GM18909 (cell line): ENCODE results near the gene LMO7.
"Not testable (repeated sequence)": the region's sequence is repeated elsewhere in the genome, so short reads cannot be mapped to it uniquely, and the experiment has no call there.

ENCODE experiments used
- ATAC-seq: cut with Tn5 transposase; IDR thresholded peaks from one replicate; pipeline ENCODE4 v1.9.1; 2021; ENCODE audit warnings: mild to moderate bottlenecking; ENCODE audit not compliant: unreplicated experiment, poor library complexity

The LMO7 gene

DNA sequence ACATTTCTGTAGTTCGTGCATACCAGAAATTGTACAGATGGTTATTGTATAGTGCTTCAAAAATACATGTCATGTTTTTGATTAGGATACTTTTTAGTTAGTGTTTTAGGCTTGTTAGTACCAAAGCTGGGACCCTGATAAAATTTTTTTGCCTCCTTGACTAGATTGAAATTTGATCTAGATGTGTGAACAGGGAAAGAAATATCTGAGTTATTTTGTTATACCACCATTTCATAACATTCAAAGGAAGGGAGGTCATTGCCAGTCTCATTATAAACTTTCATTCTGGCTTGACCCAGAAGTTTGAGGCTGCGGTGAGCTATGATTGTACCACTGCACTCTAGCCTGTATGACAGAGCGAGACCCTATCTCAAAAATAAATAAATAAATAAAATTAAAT lies 9.0 kb downstream of the LMO7 start:
- no peak for ATAC-seq

DNA sequence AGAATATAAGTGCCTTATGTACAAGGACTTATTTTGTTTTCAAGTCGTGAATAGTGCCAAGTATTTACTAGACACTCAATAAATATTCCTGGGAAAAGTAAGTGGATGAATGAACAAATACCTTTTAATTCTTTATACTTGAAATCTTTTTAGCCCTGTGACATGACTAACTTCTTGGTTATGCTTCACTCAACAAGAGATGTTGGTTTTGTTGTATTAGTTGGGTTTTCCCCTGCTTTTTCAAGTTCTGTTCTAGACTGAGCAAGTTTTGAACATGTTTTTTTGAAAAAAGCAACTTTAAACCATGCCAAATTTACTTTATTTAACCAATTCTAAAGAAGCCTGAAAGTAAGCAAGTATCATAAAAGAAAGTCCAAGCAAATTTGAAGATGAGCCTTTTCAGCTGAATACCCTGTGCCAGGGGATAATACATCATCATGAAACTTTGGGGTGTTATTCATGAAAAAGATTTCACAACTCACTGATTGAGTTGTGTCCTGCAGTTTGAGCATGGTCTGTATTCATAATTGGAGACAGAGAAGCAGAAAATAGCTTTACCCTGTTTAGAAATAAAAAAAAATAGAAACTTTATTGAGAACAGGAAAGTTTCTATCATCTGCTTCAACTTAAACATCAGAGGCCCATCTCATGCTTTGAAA lies 11.1 kb downstream of the LMO7 start:
- peak; percentile 84 for ATAC-seq

DNA sequence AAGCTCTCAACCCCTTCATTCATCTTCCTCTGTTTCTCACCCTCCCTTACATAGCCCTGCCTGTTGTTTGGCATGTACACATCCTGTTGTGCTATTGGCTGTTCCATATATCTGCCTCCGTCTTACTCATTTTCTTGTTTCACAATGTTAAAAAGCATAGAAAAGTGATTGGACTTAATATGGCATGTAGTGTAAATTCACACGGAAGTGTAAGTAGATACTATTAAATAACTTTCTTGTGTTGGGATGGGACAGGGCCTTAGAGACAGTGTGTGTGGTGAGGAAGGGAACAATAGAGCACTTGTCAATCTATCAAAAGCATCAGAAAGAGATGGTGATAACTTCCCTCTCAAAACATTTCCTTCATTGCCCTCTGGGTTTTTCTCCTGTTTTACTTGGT lies 12.3 kb downstream of the LMO7 start:
- no peak for ATAC-seq

DNA sequence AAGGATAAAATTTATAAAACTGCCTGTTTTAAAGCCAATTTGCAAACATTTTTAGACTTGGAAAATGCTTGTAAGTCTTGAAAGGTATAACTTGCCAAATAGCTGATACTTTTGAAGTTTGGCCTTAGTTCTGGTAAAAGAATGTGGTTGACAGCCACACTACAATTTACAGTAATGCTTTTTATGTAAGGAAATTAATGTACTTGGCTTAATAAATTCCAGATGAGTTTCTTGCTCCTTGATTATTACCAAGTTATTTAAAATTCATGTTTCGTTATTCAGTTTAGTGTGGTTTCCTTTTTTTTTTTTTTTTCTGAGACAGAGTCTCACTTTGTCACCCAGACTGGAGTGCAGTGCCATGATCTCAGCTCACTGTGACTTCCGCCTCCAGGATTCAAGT lies 14.9 kb downstream of the LMO7 start:
- ATAC-seq: no peak

DNA sequence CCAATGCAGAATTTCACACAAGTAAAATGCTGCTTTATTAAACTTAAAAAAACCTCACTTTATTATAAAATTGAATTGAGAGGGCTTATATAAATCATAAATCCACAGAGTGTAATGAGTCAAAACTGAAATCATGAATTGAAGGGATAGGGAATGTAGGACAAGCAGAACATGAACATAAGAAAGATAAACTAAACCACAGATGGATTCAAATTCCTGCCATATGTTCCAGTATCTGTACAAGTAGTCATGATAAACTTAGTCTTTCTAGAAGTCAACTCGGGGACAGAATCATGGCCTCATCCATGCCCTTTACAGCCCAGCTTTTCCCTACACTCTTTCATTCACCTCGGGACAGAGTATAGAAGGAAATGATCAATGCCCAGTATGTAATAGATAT lies 16.6 kb downstream of the LMO7 start:
- ATAC-seq: no peak

DNA sequence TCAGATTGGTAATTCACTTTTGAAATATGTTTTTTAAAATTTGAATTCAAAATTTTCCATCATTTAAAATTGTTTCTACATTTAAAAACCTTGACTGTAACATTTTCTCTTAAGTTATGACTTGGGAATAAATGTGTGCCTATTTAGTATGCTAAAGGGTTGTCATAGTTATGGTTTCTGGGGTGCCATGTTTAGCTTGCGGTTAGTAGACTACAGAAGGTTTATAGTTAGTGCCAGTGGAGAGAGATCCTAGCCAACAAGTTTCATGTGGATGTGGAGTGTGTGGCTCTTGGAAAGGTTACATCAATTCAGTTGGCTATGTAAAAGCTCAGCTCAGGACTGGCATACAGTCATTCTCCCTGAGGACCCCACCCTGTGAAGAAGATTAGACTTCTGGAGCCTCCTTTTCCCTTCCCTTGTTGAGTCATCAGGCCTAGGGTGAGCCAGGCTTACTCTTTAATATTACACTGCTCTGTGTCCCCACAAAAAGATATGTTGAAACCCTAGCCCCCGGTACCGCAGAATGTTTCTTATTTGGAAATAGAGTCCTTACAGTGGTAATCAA lies 20.4 kb downstream of the LMO7 start:
- no peak for ATAC-seq

DNA sequence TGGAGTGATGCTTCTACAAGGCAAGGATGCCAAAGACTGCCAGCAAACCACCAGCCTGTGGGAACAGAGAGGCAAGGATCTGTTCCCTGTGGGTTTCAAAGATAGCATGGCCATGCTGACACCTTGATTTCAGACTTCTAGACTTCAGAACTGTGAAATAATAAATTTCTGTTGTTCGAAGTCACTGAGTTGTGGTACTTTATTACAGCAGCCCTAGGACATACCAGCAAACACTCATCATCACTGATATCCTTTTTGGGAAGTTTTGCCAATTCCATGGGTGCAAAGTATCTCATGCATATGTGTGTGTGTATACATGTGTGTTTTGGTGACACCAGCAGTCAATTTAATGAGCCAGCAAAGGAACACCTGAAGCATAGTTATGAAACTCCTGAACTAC lies 21.0 kb downstream of the LMO7 start:
- ATAC-seq: no peak

DNA sequence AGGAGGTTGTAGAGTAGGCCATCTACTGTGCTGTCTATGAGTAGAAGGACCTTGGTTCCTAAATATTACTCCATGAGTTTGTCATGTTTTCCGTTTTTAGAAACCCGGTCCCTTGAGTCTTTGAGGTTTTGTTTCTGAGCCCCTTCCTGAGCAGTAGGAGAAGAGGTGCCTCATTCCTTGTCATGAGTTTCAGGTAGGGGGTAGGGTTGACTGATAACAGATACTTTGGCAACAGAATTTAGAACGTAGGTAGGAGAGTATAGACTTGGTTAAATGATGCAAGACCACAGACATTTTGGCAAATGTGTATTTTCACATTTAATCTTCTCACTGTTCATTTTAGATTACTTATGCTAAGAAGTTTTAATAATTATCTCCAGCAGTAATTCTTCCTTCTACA lies 24.6 kb downstream of the LMO7 start:
- ATAC-seq: no peak

DNA sequence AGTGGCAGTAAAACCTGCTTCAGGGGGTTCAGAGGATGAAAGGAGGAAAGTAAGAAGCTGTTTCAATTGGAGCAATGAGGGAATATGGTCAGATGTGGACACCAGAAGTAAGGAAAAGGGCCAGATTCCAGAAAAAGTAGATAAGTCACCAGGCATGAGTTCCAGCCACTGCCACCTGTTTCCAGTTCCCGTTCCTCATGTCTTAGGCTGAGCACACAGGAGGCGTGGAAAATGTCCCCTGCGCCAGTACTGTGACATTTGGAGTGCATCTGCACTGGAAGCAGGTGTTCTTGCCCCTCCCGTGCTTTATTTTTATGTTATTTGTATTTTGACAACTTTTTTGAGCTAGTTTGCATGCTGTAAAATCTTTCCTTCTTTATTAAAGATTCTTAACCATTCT lies 25.3 kb downstream of the LMO7 start:
- no peak for ATAC-seq

DNA sequence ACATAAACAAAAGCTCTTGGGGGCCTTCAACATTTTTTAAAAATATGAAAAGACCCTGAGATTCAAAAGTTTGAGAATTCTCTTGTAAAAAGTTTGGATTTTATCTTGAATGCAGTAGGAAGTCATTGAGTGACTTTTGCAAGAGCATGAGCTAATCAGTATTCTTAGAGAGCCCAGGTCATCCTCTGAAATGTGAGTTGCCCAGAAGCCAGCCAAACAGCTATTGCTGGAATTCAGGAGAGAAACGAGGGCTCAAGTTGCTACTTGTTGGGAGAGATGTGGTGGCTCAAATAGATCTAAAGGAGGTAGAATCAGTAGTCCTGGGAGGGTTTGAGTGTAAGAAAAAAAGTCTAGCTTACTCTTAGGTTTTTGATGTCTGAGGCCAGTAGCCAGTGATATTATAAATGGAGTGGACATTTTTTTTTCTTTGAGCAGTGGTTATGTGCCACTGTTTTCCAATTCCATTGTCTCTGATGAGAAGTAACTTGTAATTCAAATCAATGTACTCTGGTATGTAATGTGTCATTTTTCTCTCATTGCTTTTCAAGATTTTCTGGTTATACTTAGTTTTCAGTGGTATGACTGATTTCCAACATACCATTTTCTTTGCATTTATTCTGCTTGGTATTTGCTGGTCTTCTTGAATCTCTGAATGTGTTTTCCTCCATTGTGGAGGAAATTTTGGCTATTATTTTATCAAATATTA lies 30.7 kb downstream of the LMO7 start:
- ATAC-seq: no peak

DNA sequence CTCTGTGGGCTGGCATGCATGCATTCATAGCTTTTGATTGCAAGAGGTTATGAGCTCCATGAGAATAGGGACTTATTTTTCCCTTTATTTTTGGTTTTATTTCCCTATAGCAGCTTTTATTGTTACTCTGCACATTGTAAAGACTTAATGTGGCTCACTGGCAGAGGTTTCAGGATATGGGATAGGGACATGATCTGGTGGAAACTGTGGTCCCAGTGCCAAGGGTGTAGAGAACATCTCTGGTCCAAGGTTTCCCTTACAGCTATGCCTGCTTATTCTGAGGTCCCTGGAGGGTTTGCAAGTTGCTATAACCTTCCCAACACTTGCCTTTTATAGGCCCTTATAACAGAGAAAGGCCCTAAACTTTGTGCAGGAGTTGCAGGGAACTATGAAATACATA lies 33.6 kb downstream of the LMO7 start:
- no peak for ATAC-seq

DNA sequence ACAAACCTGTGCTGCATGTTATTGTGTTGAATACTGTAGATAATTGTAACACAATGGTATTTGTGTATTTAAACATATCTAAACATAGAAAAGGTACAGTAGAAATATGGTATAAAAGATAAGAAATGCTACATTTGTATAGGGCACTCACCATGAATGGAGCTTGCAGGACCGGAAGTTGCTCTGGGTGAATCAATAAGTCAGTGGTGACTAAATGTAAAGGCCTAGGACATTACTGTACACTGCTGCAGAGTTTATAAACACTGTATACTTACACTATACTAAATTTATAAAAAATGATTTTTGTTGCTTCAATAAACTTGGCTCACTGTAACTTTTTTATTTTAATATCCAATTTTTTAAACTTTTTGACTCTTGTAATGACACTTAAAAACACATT lies 34.4 kb downstream of the LMO7 start:
- ATAC-seq: no peak

DNA sequence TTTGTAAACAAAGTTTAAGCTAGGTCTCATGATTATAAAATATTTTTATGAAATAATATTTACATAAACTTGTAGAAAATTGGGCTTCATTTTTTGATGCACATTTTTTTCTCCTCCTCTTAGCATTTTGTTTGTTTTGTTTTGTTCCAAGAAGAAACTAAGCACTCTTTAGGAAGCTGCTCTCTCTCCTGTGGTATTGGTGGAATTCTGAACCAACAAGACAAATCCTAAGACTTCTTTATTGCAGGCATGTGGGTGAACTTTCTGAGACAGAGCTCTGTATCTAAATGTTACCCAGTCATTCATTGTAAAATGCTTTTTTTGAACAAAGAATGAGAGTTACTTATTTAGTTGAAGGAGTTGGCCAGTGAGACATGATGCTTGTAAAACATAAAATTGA lies 39.3 kb downstream of the LMO7 start:
- no peak for ATAC-seq

DNA sequence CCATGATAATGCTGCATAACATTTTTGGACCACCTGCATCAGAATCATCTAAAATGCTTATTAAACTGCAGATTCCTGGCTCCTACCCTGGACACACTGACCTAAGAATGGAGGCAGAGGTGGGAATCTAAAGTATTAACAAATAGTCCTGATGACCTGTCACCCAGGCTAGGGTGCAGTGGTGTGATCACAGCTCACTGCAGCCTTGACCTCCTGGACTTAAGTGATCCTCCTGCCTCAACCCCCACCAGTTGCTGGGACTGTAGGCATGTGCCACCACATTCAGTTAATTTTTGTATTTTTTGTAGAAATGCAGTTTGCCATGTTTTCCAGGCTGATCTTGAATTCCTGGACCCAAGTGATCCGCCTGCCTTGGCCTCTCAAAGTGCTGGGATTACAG lies 43.3 kb downstream of the LMO7 start:
- ATAC-seq: no peak

DNA sequence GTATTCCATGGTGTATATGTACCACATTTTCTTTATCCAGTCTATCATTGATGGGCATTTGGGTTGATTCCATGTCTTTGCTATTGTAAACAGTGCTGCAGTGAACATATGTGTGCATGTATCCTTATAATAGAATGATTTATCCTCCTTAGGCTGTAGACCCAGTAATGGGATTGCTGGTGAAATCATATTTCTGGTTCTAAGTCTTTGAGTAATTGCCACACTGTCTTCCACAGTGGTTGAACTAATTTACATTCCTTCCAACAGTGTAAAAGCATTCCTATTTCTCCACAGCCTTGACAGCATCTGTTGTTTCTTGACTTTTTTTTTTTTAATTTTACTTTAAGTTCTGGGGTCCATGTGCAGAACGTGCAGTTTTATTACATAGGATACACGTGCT lies 44.1 kb downstream of the LMO7 start:
- not testable (repeated sequence) for ATAC-seq

DNA sequence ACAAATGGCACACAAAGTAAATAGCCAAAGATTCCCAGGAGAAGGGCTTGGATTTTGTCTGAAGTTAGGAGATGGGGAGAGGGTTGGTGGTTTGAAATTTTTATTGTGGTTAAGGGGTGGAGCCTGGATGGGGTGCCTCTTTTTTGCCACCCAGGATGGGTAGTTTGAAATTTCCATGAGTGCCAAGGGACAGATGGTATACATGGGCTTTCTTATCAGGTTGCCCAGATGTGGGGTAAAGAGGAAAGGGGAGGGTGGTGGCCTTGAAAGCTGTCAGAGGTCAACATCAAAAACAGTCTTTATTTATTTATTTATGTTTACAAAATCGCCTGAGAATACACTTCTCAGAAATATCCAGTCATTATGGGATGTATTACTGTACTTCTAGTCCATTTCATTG lies 46.2 kb downstream of the LMO7 start:
- no peak for ATAC-seq

DNA sequence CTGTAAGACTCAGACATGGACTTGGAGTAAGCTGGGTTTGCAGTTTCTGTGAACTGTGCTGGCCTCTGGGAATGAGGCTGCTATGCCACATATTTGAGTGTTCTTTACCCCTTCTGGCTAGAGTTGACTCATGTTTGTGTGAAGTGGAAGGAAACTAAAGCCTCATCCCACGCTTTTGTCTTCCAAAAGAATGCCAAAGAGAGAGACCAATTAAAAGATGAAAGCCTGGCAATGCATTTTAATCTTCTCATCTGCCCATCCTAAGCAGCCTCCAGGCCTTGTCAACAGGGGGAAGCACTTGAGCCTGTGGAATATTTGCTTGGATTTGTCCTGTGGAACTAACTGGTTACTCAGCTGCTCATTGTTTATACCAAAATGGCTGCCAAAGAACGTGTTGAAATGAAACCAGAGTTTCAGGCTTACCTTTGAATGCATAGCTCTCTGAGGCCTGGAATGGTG lies 49.1 kb downstream of the LMO7 start:
- ATAC-seq: no peak

DNA sequence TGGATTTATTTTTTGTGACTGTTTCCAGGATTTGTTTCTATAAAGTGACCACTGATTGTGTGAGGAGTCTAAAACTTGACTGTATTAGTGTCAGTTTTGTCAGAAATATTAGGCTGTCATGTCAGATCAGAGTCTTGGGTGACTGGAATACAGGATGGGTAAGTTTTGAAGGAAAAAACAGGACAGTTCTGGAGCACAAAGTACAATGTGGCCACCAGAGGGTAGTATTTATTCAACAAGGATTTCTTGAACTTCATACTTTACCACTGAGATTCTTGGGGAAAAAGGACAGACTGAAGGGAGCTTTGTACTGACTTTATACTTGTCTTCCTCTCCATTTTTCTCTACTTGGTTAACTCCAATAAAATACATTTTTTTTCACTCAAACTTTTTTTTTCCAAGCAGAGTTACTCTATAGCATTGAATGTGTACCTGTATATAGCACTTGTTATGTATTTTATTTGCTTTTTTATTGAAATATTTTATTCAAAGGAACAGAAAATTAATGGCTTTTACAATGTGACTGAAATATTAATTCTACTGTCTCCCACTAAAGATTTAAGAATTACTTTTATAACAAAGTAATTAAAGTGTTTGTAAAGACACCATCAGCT lies 51.1 kb downstream of the LMO7 start:
- ATAC-seq: peak; percentile 45

DNA sequence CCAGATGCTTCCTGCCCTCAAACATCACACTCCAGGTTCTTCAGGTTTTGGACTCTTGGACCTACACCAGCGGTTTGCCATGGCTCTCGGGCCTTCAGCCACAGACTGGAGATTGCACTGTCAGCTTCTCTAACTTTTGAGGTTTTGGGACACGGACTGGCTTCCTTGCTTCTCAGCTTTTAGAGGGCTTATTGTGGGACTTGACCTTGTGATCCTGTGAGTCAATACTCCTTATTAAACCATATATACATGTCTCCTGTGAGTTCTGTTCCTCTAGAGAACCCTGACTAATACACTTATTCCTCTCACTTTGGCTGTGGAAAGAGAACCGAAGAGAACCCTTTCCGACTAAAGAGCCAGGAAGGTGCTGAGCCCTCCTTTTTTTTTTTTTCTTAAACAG lies 53.6 kb downstream of the LMO7 start:
- no peak for ATAC-seq

DNA sequence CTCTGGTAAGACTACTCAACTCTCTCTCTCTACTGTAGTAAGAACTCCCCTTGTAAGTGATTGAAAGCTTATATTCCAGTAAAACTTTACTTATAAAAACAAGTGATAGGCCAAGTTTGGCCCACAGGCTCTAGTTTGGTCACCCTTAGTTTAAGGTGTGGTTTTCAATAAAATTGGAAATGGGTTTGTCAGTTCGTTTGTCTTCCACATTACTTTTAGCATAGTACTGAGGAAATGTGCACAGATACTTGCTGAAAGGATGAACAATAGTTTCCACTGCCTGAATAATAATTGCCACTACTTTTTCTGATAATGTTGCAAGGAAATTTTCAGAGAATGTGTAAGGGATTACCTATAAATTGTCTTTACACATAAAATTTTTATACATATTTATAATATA lies 54.5 kb downstream of the LMO7 start:
- no peak for ATAC-seq

DNA sequence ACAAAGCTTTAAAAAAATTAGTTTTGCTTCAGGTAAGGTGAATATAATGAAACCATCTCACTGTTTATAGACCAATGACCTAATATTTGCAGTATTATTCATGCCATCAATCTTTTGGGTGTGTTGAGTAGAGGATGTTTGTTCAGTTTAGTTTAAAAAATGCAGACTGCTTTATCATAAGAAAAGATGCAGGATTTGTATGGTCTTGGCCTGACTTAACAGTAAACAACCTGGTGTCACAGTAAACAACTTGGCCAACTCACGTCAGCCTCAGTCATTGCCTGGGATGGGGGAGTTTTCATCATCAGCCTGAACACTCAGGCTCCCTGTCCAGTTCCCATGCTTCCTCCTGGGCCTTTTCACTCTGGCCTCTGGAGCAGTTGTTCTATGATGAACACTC lies 55.1 kb downstream of the LMO7 start:
- ATAC-seq: no peak

DNA sequence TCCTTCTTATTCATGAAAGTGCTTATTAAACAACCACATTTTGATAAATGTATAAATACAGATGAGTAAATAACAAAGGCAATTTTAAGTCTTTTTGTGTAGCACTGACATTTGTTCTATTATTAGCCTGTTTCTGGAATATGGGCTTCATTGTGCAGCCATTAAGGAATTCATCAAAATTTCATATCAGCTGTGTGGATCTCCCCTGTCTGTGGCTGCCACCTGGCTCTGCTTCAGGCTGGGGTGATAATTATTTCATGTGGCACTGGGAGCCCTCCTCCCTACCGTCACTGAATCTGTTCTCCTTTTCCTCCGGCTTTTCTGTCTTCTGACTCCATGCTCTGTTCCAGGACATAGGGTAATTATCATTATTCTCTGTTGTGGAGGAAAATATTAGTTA lies 57.1 kb downstream of the LMO7 start:
- no peak for ATAC-seq
